H1 (cell line): ENCODE results near the gene LTB. TPM values are rescaled to one million over a fixed set of nuclear protein-coding genes. Genes with fewer than 3 reads are reported as not detected.

ENCODE experiments used
- CTCF ChIA-PET: fragments of 300-600 bp; sonication (Branson Sonifier 250); formaldehyde crosslinking; loops from one replicate; lab custom pipeline; 2021; ENCODE audit not compliant: partially characterized antibody; lab: Charles Lee
- POLR2A ChIA-PET: fragments of 300-600 bp; sonication (Branson Sonifier 250); formaldehyde crosslinking; loops from one replicate; lab custom pipeline; 2021; ENCODE audit warnings: inconsistent platforms; ENCODE audit not compliant: partially characterized antibody; lab: Charles Lee
- DNase-seq, 2 experiments: peaks; one replicate each; pipeline versions ENCODE4 v3.0.0 to v3.0.0-alpha.2; 2010 to 2022; ENCODE audit warnings: low spot score in 2 of 2, low read depth in 1 of 2, mixed read lengths in 1 of 2
- FAIRE-seq: peaks from 2 replicates; lab custom pipeline; 2011; peaks lifted over from hg19 to GRCh38; lab: Jason Lieb, UNC
- H2AFZ ChIP-seq: 2 replicates; pipeline ENCODE4 v1.8.1; 2012; ENCODE audit warnings: low read length, inconsistent platforms
- H2AK5ac ChIP-seq: 2 replicates; pipeline ENCODE4 v1.6.1; 2013; ENCODE audit warnings: low read depth, low read length
- H2BK120ac ChIP-seq: replicated peaks from 2 replicates; pipeline ENCODE3; 2013; ENCODE audit warnings: low read depth, low read length, inconsistent platforms
- H2BK12ac ChIP-seq: 2 replicates; pipeline ENCODE4 v1.6.1; 2013; ENCODE audit warnings: low read depth, low read length
- H2BK15ac ChIP-seq: 2 replicates; pipeline ENCODE4 v1.6.1; 2013; ENCODE audit warnings: low read length
- H2BK20ac ChIP-seq: 2 replicates; pipeline ENCODE4 v1.6.1; 2013; ENCODE audit warnings: low read length
- H2BK5ac ChIP-seq: 2 replicates; pipeline ENCODE4 v1.6.1; 2013; ENCODE audit warnings: low read depth, low read length
- H3K14ac ChIP-seq: 2 replicates; pipeline ENCODE4 v1.6.1; 2013; ENCODE audit warnings: inconsistent platforms; ENCODE audit not compliant: insufficient read length
- H3K18ac ChIP-seq: 2 replicates; pipeline ENCODE4 v1.6.1; 2013; ENCODE audit warnings: low read length; ENCODE audit errors: extremely low read depth
- H3K23ac ChIP-seq: 2 replicates; pipeline ENCODE4 v1.6.1; 2013; ENCODE audit warnings: inconsistent platforms; ENCODE audit not compliant: insufficient read length
- H3K23me2 ChIP-seq: 2 replicates; pipeline ENCODE4 v1.6.1; 2013; ENCODE audit warnings: low read depth, low read length
- H3K27ac ChIP-seq: 2 replicates; pipeline ENCODE4 v1.6.1; 2011; ENCODE audit warnings: low read depth, low read length, inconsistent platforms
- H3K27me3 ChIP-seq, 4 experiments: replicated peaks in 1 of 4; 1 replicate in 1 of 4; 2 replicates in 3 of 4; pipeline versions ENCODE4 v1.6.1 to v1.8.1; 2011 to 2013; ENCODE audit warnings: low read length in 3 of 4, mild to moderate bottlenecking in 3 of 4, inconsistent platforms in 2 of 4, mixed read lengths in 2 of 4, moderate library complexity in 1 of 4; ENCODE audit not compliant: control insufficient read depth in 3 of 4, insufficient read depth in 3 of 4; ENCODE audit errors: extremely low read depth in 1 of 4
- H3K36me3 ChIP-seq, 4 experiments: 2 replicates each; pipeline versions ENCODE4 v1.6.1 to v1.8.1; 2011 to 2013; ENCODE audit warnings: mild to moderate bottlenecking in 4 of 4, low read length in 3 of 4, moderate library complexity in 2 of 4, control low read depth in 1 of 4, inconsistent platforms in 1 of 4; ENCODE audit not compliant: insufficient read depth in 4 of 4, control insufficient read depth in 2 of 4
- H3K4ac ChIP-seq: replicated peaks from 2 replicates; pipeline ENCODE3; 2013; ENCODE audit warnings: low read length, low read depth, mixed read lengths, inconsistent platforms; ENCODE audit not compliant: insufficient read length
- H3K4me1 ChIP-seq, 4 experiments: replicated peaks in 1 of 4; 1 replicate in 1 of 4; 2 replicates in 3 of 4; pipeline versions ENCODE4 v1.6.1 to v1.8.1; 2011 to 2013; ENCODE audit warnings: low read length in 3 of 4, inconsistent platforms in 2 of 4, mixed read lengths in 1 of 4; ENCODE audit not compliant: insufficient read depth in 4 of 4, control insufficient read depth in 3 of 4
- H3K4me2 ChIP-seq, 2 experiments: 2 replicates each; pipeline versions ENCODE4 v1.6.1 to v1.8.1; 2011 to 2013; ENCODE audit warnings: low read depth in 2 of 2, low read length in 2 of 2, control low read depth in 1 of 2, inconsistent platforms in 1 of 2, mild to moderate bottlenecking in 1 of 2; ENCODE audit not compliant: insufficient read depth in 1 of 2
- H3K4me3 ChIP-seq, 4 experiments: fragments of 200-600, 300-600 bp in 1 of 4; sonication (generic), shearing (Covaris generic), sonication (Bioruptor Twin) in 1 of 4; 2 replicates each; pipeline versions ENCODE4 v1.5.1 to v1.8.1; 2011 to 2016; ENCODE audit warnings: low read length in 4 of 4, low read depth in 3 of 4, control low read depth in 2 of 4, inconsistent platforms in 2 of 4, mild to moderate bottlenecking in 2 of 4, mixed read lengths in 1 of 4, moderate library complexity in 1 of 4; ENCODE audit not compliant: insufficient read depth in 2 of 4; ENCODE audit errors: extremely low read depth in 1 of 4
- H3K56ac ChIP-seq: replicated peaks from 2 replicates; pipeline ENCODE3; 2013; ENCODE audit warnings: low read depth, mild to moderate bottlenecking, mixed read lengths, low read length, inconsistent platforms; ENCODE audit not compliant: insufficient read length
- H3K79me1 ChIP-seq: 2 replicates; pipeline ENCODE4 v1.6.1; 2013; ENCODE audit warnings: low read depth, low read length, control low read depth
- H3K79me2 ChIP-seq, 2 experiments: 2 replicates each; pipeline versions ENCODE4 v1.6.1 to v1.8.1; 2012 to 2013; ENCODE audit warnings: low read length in 2 of 2, mild to moderate bottlenecking in 2 of 2, inconsistent platforms in 1 of 2; ENCODE audit not compliant: insufficient read depth in 2 of 2, control insufficient read depth in 1 of 2
- H3K9ac ChIP-seq, 4 experiments: replicated peaks in 1 of 4; 1 replicate in 1 of 4; 2 replicates in 3 of 4; pipeline versions ENCODE4 v1.6.1 to v1.8.1; 2011 to 2013; ENCODE audit warnings: low read depth in 3 of 4, low read length in 3 of 4, control low read depth in 2 of 4, mild to moderate bottlenecking in 2 of 4, moderate library complexity in 2 of 4, inconsistent platforms in 1 of 4; ENCODE audit errors: extremely low read depth in 1 of 4
- H3K9me3 ChIP-seq, 2 experiments: 2 replicates each; pipeline versions ENCODE4 v1.6.1 to v1.8.1; 2012 to 2013; ENCODE audit warnings: mild to moderate bottlenecking in 2 of 2, moderate library complexity in 2 of 2, control low read depth in 1 of 2, inconsistent platforms in 1 of 2, low read depth in 1 of 2, low read length in 1 of 2, mixed read lengths in 1 of 2; ENCODE audit not compliant: insufficient read depth in 2 of 2
- H4K20me1 ChIP-seq, 2 experiments: replicated peaks in 1 of 2; 2 replicates each; pipeline versions ENCODE3 to v1.8.1; 2011 to 2013; ENCODE audit warnings: inconsistent platforms in 2 of 2, low read length in 2 of 2, mild to moderate bottlenecking in 1 of 2; ENCODE audit not compliant: insufficient read depth in 2 of 2, control insufficient read depth in 1 of 2
- H4K5ac ChIP-seq: 2 replicates; pipeline ENCODE4 v1.6.1; 2013; ENCODE audit warnings: low read length, low read depth, mixed read lengths, inconsistent platforms; ENCODE audit not compliant: insufficient read length
- H4K8ac ChIP-seq: 2 replicates; pipeline ENCODE4 v1.8.0; 2013; ENCODE audit warnings: mild to moderate bottlenecking, moderate library complexity, low read length, inconsistent platforms; ENCODE audit not compliant: insufficient read depth; ENCODE audit errors: extremely low read depth
- H4K91ac ChIP-seq: replicated peaks from 2 replicates; pipeline ENCODE3; 2013; ENCODE audit warnings: low read length, mixed read lengths, inconsistent platforms; ENCODE audit not compliant: insufficient read length
- FOSL1 ChIP-seq: IDR thresholded peaks from 2 replicates; pipeline ENCODE4 v1.6.1; 2011; ENCODE audit warnings: mild to moderate bottlenecking, low read depth, low read length, moderate library complexity; ENCODE audit not compliant: insufficient read depth
- HDAC2 ChIP-seq, 2 experiments: fragments of 300-600 bp in 1 of 2; sonication (generic) in 1 of 2; IDR thresholded peaks; 2 replicates each; pipeline ENCODE4 v1.6.1; 2011 to 2012; ENCODE audit warnings: low read depth in 2 of 2, low read length in 2 of 2, mild to moderate bottlenecking in 2 of 2, moderate library complexity in 2 of 2, borderline replicate concordance in 1 of 2, inconsistent platforms in 1 of 2
- YY1 ChIP-seq: IDR thresholded peaks from 2 replicates; pipeline ENCODE4 v1.6.1; 2011; ENCODE audit warnings: low read depth, mild to moderate bottlenecking, low read length
- WGBS, 2 experiments: shearing (Covaris generic) in 1 of 2; methylation state at CpG; one replicate each; pipeline versions ENCODE4 v1.1.6 to v1.1.7; 2013 to 2015; ENCODE audit warnings: low lambda C conversion rate in 2 of 2, mixed read lengths in 2 of 2, inconsistent platforms in 1 of 2, low coverage in 1 of 2, missing lambda C conversion rate in 1 of 2; ENCODE audit not compliant: insufficient replicate concordance in 2 of 2, insufficient coverage in 1 of 2, insufficient read length in 1 of 2; ENCODE audit errors: extremely low coverage in 1 of 2, missing lambda C conversion rate in 1 of 2; 5-methylcytosine and 5-hydroxymethylcytosine counted together
- polyA plus RNA-seq, 7 experiments: library from polyadenylated mRNA; depleted of rRNA in 3 of 7; stranded (reverse) in 5 of 7; unstranded in 2 of 7; fragments of >200 nt in 5 of 7; fragments of 200-250 nt in 2 of 7; gene quantifications; 1 replicate in 5 of 7; 2 replicates in 1 of 7; 4 replicates in 1 of 7; pipeline versions ENCODE4 v1.2.1 to v1.2.3, GENCODE V29; 2011 to 2013; ENCODE audit warnings: missing spikeins in 2 of 7, mixed read lengths in 2 of 7
- total RNA-seq: library from RNA; stranded (reverse); fragmentation: NEBNext Ultra II Directional; extraction: Animal tissue kit (Norgen Biotek cat#: 25700); gene quantifications from 2 replicates; pipeline ENCODE4 v1.2.1, GENCODE V29; 2021
- TF ChIP-seq, protein P1 (sequence below): IDR thresholded peaks from 2 replicates; pipeline ENCODE4 v1.6.1; 2012; ENCODE audit warnings: inconsistent platforms

The LTB gene
- total and polyA plus RNA-seq, 2 of the 8 experiments (the other 6 are each of a cell fraction or from before 2014, with no cell fraction given), result 0.43 to 0.47 TPM

DNA sequence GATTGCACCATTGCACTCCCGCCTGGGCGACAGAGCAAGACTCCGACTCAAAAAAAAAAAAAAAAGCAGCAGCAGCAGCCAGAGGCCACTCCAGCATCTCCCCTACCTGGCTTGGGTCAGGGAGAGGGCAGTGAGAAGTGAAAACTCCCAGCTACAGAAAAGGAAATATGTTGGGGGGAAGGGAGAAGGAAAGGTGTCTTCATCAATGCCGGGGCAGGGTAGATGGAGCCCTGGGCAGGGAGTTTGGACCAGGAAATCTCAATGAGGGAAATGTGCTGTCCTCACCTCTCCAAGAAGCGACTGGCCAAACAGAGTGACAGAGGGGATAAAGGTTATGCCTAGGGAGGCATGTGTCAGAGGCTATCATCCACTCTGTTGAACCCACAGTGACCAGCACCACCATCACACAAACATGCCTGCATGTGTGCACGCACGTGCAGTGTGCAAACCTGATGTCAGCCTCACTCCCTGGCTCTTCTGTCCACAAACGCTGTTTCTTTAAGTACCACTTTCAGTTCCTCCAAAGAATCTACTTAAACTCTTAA, 31.9 kb upstream of the LTB start:
- CTCF ChIA-PET, result interaction anchor here (0.9 to 4.5 kb wide), 3 partner anchors 17 to 65 kb away, joined by 3 to 45 read pairs (median 4); no protein-coding TSS in a partner anchor
- H3K4me2 ChIP-seq, result no peak overlapping the region
- TF ChIP-seq, protein P1, sequence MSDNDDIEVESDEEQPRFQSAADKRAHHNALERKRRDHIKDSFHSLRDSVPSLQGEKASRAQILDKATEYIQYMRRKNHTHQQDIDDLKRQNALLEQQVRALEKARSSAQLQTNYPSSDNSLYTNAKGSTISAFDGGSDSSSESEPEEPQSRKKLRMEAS, result no peak
- no peak for TF ChIP-seq YY1
- no peak for TF ChIP-seq HDAC2 (IDR thresholded peaks at IDR 0.05; ENCODE audit: borderline replicate concordance in 1 of 2, low read depth in 2 of 2, low read length in 2 of 2)
- TF ChIP-seq FOSL1, result no peak

More for the DNA sequence above, 31.9 kb upstream of the LTB start:
- Histone ChIP-seq H2AFZ (no peak overlapping the region), H4K5ac (no peak overlapping the region), H3K79me2 (no peaks in the 10 kb centered on the region), H3K9ac (no peak overlapping the region), H3K27ac (no peak overlapping the region), H2BK15ac (peak overlapping the region; percentile 98; the same call in 1 of the 2 replicates), H3K79me1 (no peaks in the 10 kb centered on the region), H3K18ac (peak overlapping the region; percentile 38; the same call in 1 of the 2 replicates), H2AK5ac (peak overlapping the region; percentile 94; the same call in 1 of the 2 replicates), H3K23ac (no peak overlapping the region), H2BK12ac (no peak overlapping the region), H3K4me3 (no peak overlapping the region), H3K23me2 (peaks cover 4% of the 10 kb centered on the region; the same call in 1 of the 2 replicates), H3K4ac (no peak overlapping the region), H4K8ac (no peak overlapping the region), H3K27me3 (no peaks in the 10 kb centered on the region), H4K20me1 (no peaks in the 10 kb centered on the region), H4K91ac (no peak overlapping the region), H3K4me1 (peaks cover 2 to 12% (median 6%) of the 10 kb centered on the region in 4 experiments; a peak in 6 of 7 replicates), H3K56ac (no peak overlapping the region), H2BK20ac (0 out of 2 replicates have a peak overlapping the region, but pooled peaks have one; percentile 72), H2BK5ac (no peak overlapping the region), H3K14ac (no peak overlapping the region), H3K36me3 (no peaks in the 10 kb centered on the region), H2BK120ac (no peak overlapping the region), H3K9me3 (no peaks in the 10 kb centered on the region)
- WGBS, 2 experiments, result 91% methylated on average over 5 of the region's 8 CpGs; no CpG with 5 or more reads in 1 of the 2 experiments
- FAIRE-seq (no peak), DNase-seq (no peak)
- POLR2A ChIA-PET, result interaction anchor here (0.6 to 34.9 kb wide), 8 partner anchors 10 to 72 kb away, joined by 3 to 883 read pairs (median 4); partner anchors contain the start of genes APOM, ATP6V1G2, BAG6 and C6orf47
